Upper lobe of left lung (tissue), 6 donors: ENCODE measurements around the gene ZNHIT6. TPM values are rescaled to one million over a fixed set of nuclear protein-coding genes. Genes with fewer than 3 reads are reported as not detected.

Experiments used
- ATAC-seq, 2 donors: fragments of 200-7000 bp; cut with Tn5 transposase; one replicate each; pipeline ENCODE4 v1.9.1; 2022; ENCODE audit warnings: mild to moderate bottlenecking in 2 of 2, moderate library complexity in 2 of 2; ENCODE audit not compliant: low FRiP score in 2 of 2
- DNase-seq, 2 donors: peaks; one replicate each; pipeline ENCODE4 v3.0.0-alpha.2; 2019 to 2020
- H3K27ac ChIP-seq, 4 donors: fragments of 200-600 bp; sonication (generic); one replicate each; pipeline ENCODE4 v1.5.1; 2016 to 2019
- H3K27me3 ChIP-seq, 4 donors: fragments of 200-600 bp; sonication (generic); one replicate each; pipeline ENCODE4 v1.5.1; 2017 to 2019
- H3K36me3 ChIP-seq, 4 donors: fragments of 200-600 bp; sonication (generic); one replicate each; pipeline ENCODE4 v1.5.1; 2016 to 2019
- H3K4me1 ChIP-seq, 4 donors: fragments of 200-600 bp; sonication (generic); one replicate each; pipeline ENCODE4 v1.5.1; 2018 to 2019
- H3K4me3 ChIP-seq, 4 donors: fragments of 200-600 bp; sonication (generic); one replicate each; pipeline ENCODE4 v1.5.1; 2017 to 2019; ENCODE audit warnings: mild to moderate bottlenecking in 2 of 4, moderate library complexity in 1 of 4
- H3K9me3 ChIP-seq, 4 donors: fragments of 200-600 bp; sonication (generic); one replicate each; pipeline ENCODE4 v1.5.1; 2018 to 2019
- CTCF ChIP-seq, 6 experiments: fragments of 450-650 bp in 4 of 6; fragments of 200-600 bp in 2 of 6; sonication (generic) in 2 of 6; IDR thresholded peaks; one replicate each; pipeline ENCODE4 v1.5.1; 2016 to 2019; ENCODE audit warnings: antibody characterized with exemption in 6 of 6
- EP300 ChIP-seq, 4 donors: sonication (generic); formaldehyde crosslinking; IDR thresholded peaks; one replicate each; pipeline ENCODE4 v1.5.1; 2017; ENCODE audit warnings: antibody characterized with exemption in 4 of 4, control low read depth in 2 of 4
- POLR2A ChIP-seq, 4 donors: fragments of 450-650 bp; IDR thresholded peaks; one replicate each; pipeline ENCODE4 v1.5.1; 2016 to 2017; ENCODE audit warnings: antibody characterized with exemption in 4 of 4, mild to moderate bottlenecking in 2 of 4
- POLR2AphosphoS5 ChIP-seq, 2 donors: sonication (generic); formaldehyde crosslinking; IDR thresholded peaks; one replicate each; pipeline ENCODE4 v1.5.1; 2017; ENCODE audit warnings: antibody characterized with exemption in 2 of 2
- WGBS, 2 donors: methylation state at CpG; one replicate each; pipeline ENCODE4 v1.1.5; 2017 to 2018; 5-methylcytosine and 5-hydroxymethylcytosine counted together
- total RNA-seq, 6 donors: library from RNA; depleted of rRNA in 4 of 6; stranded (reverse); fragments of >200 nt in 4 of 6; gene quantifications; one replicate each; pipeline versions ENCODE4 v1.1.0 to v1.2.1, GENCODE V29; 2016 to 2021
- donor health status: DM: no; HTN: no; CAD: no; lungs with moderate emphysema.
- donor health status: DM: no; HTN: yes; CAD: no; lungs with severe emphysema.

Gene ZNHIT6
- total RNA-seq, 6 donors from 2014 or later, result 4.2 to 13.2 (median 10.0) TPM

GRCh38 chr1:85616736-85617135, 91.5 kb downstream of the ZNHIT6 start:
- peaks cover 0 to 15% (median 11%) of the 10 kb centered on the region in 4 donors for H3K4me1 ChIP-seq
- H3K9me3 ChIP-seq, result peaks cover 0 to 10% (median 9%) of the 10 kb centered on the region in 4 donors
- H3K27me3 ChIP-seq, result no peaks in the 10 kb centered on the region
- H3K27ac ChIP-seq, result no peak overlapping the region
- TF ChIP-seq POLR2A (IDR thresholded peaks at IDR 0.05) (no peak), CTCF (IDR thresholded peaks at IDR 0.05) (no peak), EP300 (IDR thresholded peaks at IDR 0.05) (no peak), POLR2AphosphoS5 (IDR thresholded peaks at IDR 0.05) (no peak)
- H3K36me3 ChIP-seq, result no peaks in the 10 kb centered on the region
- 91 to 98% methylated on average over 3 of the region's 3 CpGs for WGBS, 2 donors
- no peak for ATAC-seq
- DNase-seq, result no peak
- H3K4me3 ChIP-seq, result no peak overlapping the region

GRCh38 chr1:85616364-85616705, 91.9 kb downstream of the ZNHIT6 start:
- H3K4me3 ChIP-seq, result no peak overlapping the region
- H3K27ac ChIP-seq, result no peak overlapping the region
- DNase-seq (no peak), ATAC-seq (no peak)
- TF ChIP-seq EP300 (IDR thresholded peaks at IDR 0.05), result no peak
- TF ChIP-seq POLR2A (IDR thresholded peaks at IDR 0.05), result no peak
- no peak for TF ChIP-seq CTCF (IDR thresholded peaks at IDR 0.05)
- no peak for TF ChIP-seq POLR2AphosphoS5 (IDR thresholded peaks at IDR 0.05)
- no peaks in the 10 kb centered on the region for H3K36me3 ChIP-seq
- peaks cover 0 to 18% (median 13%) of the 10 kb centered on the region in 4 donors for H3K4me1 ChIP-seq
- WGBS, 2 donors, result 83 to 87% methylated on average over 8 to 10 of the region's 11 CpGs
- H3K9me3 ChIP-seq, result peaks cover 0 to 6% (median 5%) of the 10 kb centered on the region in 4 donors
- H3K27me3 ChIP-seq, result no peaks in the 10 kb centered on the region

GRCh38 chr1:85615586-85616363, 92.5 kb downstream of the ZNHIT6 start:
- Histone ChIP-seq H3K4me1 (peaks cover 0 to 19% (median 13%) of the 10 kb centered on the region in 4 donors), H3K27ac (no peak overlapping the region), H3K36me3 (no peaks in the 10 kb centered on the region), H3K9me3 (peaks cover 0 to under 1% (median 0%) of the 10 kb centered on the region in 4 donors), H3K4me3 (no peak overlapping the region), H3K27me3 (no peaks in the 10 kb centered on the region)
- TF ChIP-seq EP300 (IDR thresholded peaks at IDR 0.05) (no peak), CTCF (IDR thresholded peaks at IDR 0.05) (no peak), POLR2AphosphoS5 (IDR thresholded peaks at IDR 0.05) (no peak), POLR2A (IDR thresholded peaks at IDR 0.05) (no peak)
- DNase-seq, result peak in 1 of 2 donors; percentile 82
- WGBS, 2 donors, result 54 to 66% methylated on average over 28 to 36 of the region's 49 CpGs
- no peak for ATAC-seq

- no peak overlapping the region for H3K4me3 ChIP-seq
- H3K27me3 ChIP-seq, result no peaks in the 10 kb centered on the region
These were observed 95.4 kb downstream of the ZNHIT6 start for GRCh38 chr1:85612704-85613361.

More at GRCh38 chr1:85612704-85613361, 95.4 kb downstream of the ZNHIT6 start:
- no peaks in the 10 kb centered on the region for H3K9me3 ChIP-seq
- H3K36me3 ChIP-seq, result no peaks in the 10 kb centered on the region
- WGBS, 2 donors, result 39 to 44% methylated on average over 6 of the region's 6 CpGs
- H3K4me1 ChIP-seq, result peaks cover 0 to 19% (median 13%) of the 10 kb centered on the region in 4 donors
- TF ChIP-seq POLR2AphosphoS5 (IDR thresholded peaks at IDR 0.05) (peak in 1 of 2 donors; percentile 41), EP300 (IDR thresholded peaks at IDR 0.05) (no peak), CTCF (IDR thresholded peaks at IDR 0.05) (peak in 3 of 6 experiments; percentile 25 to 32 (median 28)), POLR2A (IDR thresholded peaks at IDR 0.05) (no peak)
- DNase-seq (peak in 1 of 2 donors; percentile 49), ATAC-seq (peak; percentile 45 to 82)
- peak overlapping the region; percentile 53 to 82 (median 78) for H3K27ac ChIP-seq
